Measurements from ENCODE around the gene GNPAT.
A peak's percentile ranks its signal among the peaks of the same experiment; 100 is the strongest.
"Not testable (repeated sequence)": the region's sequence is repeated elsewhere in the genome, so short reads cannot be mapped to it uniquely, and the experiment has no call there.

GNPAT gene

DNA sequence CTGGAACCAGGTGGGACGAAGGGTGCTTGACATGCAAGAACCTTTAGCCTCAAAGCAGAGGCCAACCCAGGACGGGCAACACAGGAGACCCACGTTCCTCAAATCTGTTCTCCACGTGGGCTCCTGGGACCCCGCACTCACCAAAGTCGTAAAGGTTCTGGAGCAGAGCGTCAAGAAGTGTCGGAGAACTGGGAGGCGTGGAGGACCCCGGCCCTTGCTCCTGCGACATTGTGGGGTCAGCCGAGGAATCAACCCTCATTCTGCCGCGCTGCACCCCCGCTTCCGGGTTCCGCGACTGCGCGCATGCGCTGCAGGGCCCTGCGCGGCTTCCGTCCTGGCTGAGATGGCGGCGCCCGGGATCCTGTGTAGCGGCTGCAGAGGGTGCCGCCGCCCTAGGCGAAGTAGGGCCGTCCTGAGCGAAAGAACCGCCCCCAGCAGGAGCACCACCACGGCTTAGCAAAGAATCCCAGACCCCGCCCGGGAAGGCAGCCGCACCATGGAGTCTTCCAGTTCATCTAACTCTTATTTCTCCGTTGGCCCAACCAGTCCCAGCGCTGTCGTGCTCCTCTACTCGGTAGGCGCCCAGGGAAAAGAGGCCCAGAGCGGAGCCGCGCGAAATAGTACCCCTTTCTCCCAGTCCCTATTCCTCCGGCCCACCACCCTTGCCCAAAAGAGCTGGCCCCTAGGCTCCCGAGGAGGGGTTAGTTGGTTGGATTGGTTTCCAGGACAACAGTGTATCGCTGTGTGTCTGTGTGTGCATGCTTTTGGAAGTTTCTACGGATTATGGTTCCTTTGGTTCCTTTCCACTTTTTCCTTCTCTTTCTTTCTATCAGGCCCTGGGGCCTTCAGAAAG lies at the start of gene GNPAT:
GNPAT (plus strand) TSS at position 330 of the 853 bp plus-strand sequence; CDS start at position 497, 167 bp downstream.
- DNase-seq (ENCODE audit: low spot score), result peak; percentile 79

- DNase-seq (ENCODE audit: low spot score), result peak; percentile 54
Observed at GRCh38 chr1:231192620-231193163, 48.3 kb upstream of the GNPAT start.

DNA sequence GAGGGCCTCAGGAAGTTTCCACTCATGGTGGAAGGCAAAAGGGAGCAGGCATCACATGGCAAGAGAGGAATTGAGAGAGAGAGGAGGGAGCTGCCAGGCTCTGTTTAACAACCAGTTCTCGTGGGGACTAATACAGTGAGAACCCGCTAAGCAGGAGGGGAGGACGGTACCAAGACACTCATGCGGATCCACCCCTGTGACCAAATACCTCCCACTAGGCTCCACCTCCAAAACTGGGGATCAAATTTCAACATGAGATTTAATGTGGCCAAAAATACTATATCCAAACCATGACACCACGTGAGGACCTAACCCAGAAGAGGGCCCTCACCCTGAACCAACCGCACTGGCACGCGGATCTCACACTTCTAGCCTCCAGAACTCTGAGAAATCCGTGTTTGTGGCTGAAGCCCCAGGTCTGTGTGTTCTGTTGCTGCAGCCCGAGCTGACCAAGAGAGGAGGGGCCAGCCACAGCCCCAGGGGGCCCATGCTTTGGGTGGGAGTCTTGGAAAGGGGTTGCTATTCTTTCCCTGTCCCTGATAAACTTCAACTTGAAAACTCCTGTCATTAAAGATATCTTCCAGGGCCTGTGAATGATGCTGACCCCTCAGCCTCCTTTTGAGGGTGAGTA lies 47.2 kb upstream of the GNPAT start:
- no peak for DNase-seq (ENCODE audit: low spot score)

GRCh38 chr1:231194476-231194842 lies 46.6 kb upstream of the GNPAT start:
- no peak for DNase-seq (ENCODE audit: low spot score)

GRCh38 chr1:231194843-231195516 lies 46.0 kb upstream of the GNPAT start:
- no peak for DNase-seq (ENCODE audit: low spot score)

- DNase-seq (ENCODE audit: low spot score), result no peak
Observed at GRCh38 chr1:231196307-231196706, 44.7 kb upstream of the GNPAT start.

DNA sequence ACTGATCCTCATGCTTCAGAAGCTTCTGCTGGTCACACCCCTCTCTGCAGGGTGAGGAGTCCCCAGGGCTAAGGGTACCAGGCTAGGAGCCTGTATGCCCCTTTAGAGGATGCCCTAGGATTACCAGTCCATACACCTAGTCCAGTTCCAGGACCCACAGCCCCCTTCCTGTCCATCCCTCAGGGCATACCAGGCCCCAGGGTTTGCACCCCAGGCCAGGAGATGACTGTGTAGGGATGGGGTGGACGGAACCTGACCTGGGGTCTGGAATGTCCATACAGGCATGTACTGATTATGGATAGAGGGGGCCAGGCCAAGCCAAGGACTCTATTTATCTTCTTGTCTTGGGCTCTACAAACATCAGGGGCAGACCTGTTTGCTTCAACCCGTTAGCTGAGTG lies 44.3 kb upstream of the GNPAT start:
- DNase-seq (ENCODE audit: low spot score), result no peak

- no peak for DNase-seq (ENCODE audit: low spot score)
Observed at GRCh38 chr1:231199868-231200267, 41.1 kb upstream of the GNPAT start.

DNA sequence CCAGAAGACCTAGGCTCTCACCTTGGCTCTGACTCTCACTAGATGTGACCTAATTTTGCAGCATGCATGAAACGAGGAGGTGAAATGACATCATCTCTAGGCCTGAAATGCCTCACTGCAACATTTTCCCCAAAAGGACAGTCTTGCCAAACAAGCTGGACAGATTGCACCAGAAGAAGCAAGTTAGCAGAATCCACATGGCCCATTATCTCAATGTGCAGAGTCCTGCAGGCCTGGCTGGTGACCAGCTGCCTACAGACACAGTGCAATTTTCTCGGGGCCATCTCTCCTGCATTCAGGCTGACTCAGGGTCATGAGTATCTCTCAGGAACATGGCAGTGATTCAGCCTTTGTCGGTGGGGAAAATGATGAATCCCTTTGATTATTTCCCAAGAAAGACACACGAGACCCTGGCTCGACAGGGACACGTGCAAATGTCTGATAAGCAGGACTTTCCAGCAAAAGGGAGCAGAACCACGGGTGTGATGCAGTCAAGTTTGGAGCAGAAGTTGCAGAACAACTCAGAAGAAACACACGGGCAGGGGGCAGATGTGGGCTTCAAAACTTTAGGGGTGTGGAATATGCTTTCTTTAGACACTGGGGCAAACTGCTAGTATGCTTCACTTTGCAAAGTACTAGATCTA lies 40.5 kb upstream of the GNPAT start:
- no peak for DNase-seq (ENCODE audit: low spot score)

GRCh38 chr1:231201375-231201978 lies 39.5 kb upstream of the GNPAT start:
- DNase-seq (ENCODE audit: low spot score), result no peak

DNA sequence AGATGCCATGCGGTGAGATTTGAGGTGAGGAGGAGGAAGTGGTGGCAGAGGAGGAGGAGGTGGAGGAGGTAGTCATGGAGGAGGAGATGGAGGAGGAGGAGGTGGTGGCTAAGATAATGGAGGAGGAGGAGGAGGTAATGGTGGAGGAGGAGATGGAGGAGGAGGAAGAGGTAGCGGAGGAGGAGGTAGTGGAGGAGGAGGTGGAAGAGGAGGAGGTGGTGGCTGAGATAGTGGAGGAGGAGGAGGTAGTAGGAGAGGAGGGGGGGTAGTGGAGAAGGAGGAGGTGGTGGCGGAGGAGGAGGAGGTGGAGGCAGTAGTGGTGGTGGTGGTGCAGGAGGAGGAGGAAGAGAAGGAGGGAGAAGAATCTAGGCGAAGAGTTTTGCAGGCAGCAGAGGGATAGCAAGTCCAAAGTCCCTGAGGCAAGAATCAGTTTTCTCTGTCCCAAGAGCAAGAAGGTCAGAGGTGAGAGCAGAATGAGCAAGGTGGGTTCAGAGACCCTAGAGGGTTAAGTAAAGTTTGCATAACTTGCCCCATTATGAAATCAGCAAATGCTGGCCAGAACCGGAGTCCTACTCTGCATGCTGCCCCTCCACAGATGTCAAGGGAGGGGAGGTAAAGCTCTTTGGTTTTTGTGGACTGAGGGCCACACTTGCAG lies 38.9 kb upstream of the GNPAT start:
- no peak for DNase-seq (ENCODE audit: low spot score)

DNA sequence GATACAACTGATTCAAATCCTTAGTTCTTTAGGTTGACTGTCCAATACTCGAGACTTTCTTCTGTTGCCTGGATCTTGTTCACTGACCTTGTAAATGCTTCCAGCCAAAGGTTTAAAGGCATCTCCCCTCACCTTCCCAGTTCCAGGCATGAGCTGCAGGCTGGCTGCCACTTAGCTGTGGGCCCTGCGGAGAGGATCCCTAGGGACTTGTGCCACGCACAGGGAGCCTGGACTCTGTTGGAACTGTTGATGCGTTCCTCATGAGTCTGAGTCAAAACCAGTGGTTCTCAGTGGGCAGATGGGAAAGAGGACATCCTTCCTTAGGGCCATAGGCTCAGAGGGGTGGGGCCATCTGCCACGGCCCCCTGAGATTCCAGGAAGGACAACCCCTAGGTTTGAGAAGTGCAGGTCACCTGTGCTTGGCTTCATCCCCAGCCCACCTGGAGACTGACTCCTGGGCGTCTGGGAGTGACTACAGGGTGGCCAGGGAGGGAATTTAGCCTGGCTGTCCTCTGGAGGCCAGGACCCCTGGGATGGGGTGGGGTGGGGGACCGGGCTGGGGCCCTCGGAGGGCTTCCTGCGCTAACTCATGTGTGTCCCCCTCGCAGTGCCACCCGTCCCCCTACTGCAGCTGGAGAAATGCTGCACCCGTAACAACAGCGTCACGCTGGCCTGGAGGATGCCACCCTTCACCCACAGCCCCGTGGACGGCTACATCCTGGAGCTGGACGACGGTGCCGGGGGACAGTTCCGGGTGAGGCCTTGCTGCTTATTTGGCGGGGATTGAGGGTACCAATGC lies 37.6 kb upstream of the GNPAT start:
- DNase-seq (ENCODE audit: low spot score), result no peak

- DNase-seq (ENCODE audit: low spot score), result peak; percentile 21
Observed at GRCh38 chr1:231206856-231207255, 34.2 kb upstream of the GNPAT start.

DNA sequence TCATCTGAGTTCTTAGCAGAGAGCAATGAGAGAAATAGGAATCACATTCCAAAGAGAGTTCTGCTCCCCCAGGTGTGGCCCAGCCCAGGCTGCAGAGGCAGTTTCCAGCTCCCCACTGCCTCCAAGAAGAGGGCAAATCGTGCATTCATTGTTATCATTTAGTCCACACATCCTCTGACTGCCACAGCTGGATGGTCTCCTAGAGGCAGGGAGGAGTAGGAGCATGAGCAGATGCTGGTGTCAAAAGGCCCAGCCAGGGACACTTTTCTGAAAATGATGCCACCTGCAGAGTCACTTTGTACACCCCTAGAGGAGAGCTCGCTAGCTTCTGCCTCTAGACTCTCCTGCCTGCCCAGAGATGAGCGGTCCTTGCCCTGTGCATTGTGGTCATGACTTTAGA lies 33.6 kb upstream of the GNPAT start:
- DNase-seq (ENCODE audit: low spot score), result no peak

DNA sequence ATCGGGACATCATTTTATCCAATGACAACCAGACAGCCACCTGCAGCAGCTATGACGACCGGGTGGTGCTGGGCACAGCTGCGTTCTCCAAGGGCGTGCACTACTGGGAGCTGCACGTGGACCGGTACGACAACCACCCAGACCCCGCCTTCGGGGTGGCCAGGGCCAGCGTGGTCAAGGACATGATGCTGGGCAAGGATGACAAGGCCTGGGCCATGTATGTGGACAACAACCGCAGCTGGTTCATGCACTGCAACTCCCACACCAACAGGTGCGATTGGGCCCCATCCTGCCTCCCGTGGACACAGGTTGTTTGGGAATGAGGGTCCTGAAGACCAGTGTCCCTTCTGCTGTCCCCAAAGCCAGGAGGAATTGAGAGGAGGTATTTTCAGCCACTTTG lies 32.0 kb upstream of the GNPAT start:
- no peak for DNase-seq (ENCODE audit: low spot score)

DNA sequence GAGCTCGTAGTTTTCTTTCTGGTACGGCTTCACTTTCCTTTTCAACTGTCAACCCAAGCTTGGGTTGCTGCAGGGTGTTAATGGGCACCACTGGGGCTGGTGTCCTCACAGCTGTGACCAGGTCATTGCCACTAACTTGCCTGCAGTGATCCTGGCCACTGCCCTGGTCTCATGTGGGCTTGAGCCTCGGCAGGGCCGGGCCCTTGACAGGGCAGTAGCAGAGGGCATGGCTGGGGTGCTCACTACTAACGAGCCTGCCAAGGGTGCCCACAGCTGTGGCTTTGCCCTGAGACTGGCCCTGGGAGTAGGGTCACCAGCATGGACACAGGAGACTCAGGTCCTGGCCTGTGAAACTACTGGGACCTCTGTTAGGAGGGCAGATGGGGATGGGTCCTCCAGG lies 31.5 kb upstream of the GNPAT start:
- DNase-seq (ENCODE audit: low spot score), result no peak

- DNase-seq (ENCODE audit: low spot score), result no peak
Observed at GRCh38 chr1:231210126-231210525, 30.9 kb upstream of the GNPAT start.

DNA sequence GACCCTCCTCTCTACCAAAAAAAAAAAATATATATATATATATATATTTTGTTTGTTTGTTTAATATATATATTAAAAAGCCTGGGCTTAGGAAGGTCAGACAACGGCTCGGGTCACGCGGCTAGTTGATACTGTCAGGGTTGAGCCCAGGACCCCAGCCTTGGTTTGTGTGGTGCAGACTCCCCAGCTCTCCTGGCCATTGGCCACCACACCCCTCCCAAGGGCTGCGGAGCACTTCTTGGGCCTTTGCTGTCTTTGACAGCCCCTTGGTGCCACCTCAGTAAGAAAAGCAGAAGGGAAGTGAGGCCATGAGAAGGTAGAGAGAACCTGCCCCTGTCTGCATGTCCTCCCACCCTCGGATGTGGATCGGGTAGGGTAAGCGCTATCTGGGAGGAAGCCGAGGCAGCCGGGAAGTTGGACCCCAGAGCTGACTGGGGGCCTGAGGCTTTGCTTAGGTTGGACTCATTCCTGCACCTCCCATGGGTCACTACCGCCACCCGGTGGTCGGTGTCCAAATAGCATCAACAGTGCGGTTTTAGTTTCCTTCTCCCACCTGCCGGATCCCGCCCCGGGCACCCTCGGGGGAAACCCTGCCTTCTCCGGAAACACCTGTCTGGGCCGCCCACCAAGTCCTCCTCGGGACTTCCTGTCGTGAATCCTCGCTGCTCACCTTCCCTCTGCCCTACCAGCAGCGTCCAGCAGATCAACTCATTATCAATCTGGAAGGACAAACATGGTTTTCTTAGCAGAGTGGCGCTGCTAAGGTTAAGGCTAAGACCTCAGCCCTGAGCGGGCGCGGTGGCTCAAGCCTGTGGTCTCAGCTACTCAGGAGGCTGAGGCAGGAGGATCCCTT lies 29.8 kb upstream of the GNPAT start:
- DNase-seq (ENCODE audit: low spot score), result peak; percentile 58

DNA sequence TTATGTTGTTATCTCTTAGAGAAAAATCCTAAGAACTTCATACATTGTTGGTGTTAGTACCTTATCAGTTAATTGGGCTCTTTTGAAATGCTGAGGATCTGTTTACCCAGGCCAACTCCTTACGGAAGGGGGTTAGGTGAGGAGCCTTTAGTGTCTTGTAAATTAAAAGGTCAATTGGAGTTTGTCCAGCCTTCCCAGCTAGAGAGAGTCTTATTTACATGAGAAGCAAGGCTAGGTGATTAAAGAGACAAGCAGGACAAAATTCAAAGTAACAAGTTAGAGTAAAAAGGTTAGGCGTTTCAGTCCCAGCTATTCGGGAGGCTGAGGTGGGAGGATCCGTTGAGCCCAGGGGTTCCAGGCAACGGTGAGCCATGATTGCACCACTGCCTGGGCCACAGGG lies 28.7 kb upstream of the GNPAT start:
- DNase-seq (ENCODE audit: low spot score), result not testable (repeated sequence)

Data from globus pallidus (tissue), 1 donor.